Measurements from ENCODE around the gene RAP1GDS1. TPM values are rescaled to one million over a fixed set of nuclear protein-coding genes. Genes with fewer than 3 reads are reported as not detected.

Gene RAP1GDS1
- polyA plus RNA-seq, 1 experiment: 74.6 TPM

DNA sequence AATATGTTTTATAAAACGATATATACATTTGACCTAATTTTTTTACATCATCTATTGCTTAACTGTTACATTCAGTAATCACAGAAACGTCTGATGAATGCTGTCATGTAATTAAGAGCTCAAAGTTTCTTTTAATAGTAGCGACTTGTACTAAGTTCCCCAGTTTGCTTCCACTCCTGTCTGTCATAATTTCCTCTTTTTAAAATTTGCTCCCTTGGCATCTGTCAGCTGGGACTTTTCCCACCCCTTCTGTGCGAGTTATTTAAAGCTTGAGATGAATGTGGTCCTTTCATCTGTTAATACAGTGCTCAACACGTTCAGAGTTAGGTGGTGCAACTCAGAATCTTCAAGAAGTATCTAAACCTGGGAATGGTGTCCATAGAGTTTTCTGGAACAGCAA lies 1.2 kb downstream of the RAP1GDS1 start:
- TF ChIP-seq, protein P1, sequence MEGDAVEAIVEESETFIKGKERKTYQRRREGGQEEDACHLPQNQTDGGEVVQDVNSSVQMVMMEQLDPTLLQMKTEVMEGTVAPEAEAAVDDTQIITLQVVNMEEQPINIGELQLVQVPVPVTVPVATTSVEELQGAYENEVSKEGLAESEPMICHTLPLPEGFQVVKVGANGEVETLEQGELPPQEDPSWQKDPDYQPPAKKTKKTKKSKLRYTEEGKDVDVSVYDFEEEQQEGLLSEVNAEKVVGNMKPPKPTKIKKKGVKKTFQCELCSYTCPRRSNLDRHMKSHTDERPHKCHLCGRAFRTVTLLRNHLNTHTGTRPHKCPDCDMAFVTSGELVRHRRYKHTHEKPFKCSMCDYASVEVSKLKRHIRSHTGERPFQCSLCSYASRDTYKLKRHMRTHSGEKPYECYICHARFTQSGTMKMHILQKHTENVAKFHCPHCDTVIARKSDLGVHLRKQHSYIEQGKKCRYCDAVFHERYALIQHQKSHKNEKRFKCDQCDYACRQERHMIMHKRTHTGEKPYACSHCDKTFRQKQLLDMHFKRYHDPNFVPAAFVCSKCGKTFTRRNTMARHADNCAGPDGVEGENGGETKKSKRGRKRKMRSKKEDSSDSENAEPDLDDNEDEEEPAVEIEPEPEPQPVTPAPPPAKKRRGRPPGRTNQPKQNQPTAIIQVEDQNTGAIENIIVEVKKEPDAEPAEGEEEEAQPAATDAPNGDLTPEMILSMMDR (IDR thresholded peaks at IDR 0.05; ENCODE audit: low read depth, low read length): no peak
- no peak overlapping the region for H3K27ac ChIP-seq (ENCODE audit: low read depth, low read length)
- H3K27me3 ChIP-seq (ENCODE audit: control insufficient read depth, insufficient read depth, low read length): no peaks in the 10 kb centered on the region
- peak overlapping the region; percentile 87 for H3K4me3 ChIP-seq (ENCODE audit: low read depth, low read length)
- no peak for DNase-seq (ENCODE audit: low read depth, low spot score)
- ChIA-PET POLR2A (interaction anchor here (1.2 kb wide), 1 partner anchor 168 kb away, joined by 6 read pairs; no protein-coding TSS in a partner anchor), CTCF (interaction anchor here (0.6 to 2.1 kb wide), 3 partner anchors 12 to 733 kb away, joined by 3 to 6 read pairs (median 3); partner anchors contain the start of gene METAP1)
- H3K9me3 ChIP-seq (ENCODE audit: control insufficient read depth, insufficient read depth, low read length): no peaks in the 10 kb centered on the region; the same call in 1 of the 2 replicates

DNA sequence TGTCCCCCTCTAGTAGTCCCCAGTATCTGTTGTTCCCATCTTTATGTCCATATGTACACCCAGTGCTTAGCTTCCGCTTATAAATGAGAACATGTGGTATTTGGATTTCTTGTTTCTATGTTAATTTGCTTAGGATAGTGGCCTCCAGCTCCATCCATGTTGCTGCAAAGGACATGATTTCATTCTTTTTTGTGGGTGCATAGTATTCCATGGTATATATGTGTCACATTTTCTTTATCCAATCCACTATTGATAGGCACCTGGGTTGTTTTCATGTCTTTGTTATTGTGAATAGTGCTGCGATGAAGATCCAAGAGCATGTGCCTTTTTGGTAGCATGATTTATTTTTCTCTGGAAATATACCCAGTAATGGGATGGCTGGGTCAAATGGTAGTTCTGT lies 6.3 kb downstream of the RAP1GDS1 start:
- POLR2A ChIA-PET: no interaction called here
- H3K4me3 ChIP-seq (ENCODE audit: low read depth, low read length): no peak overlapping the region
- TF ChIP-seq, protein P1 (IDR thresholded peaks at IDR 0.05; ENCODE audit: low read depth, low read length): no peak
- CTCF ChIA-PET: no interaction called here
- no peaks in the 10 kb centered on the region for H3K27me3 ChIP-seq (ENCODE audit: control insufficient read depth, insufficient read depth, low read length)
- no peak for DNase-seq (ENCODE audit: low read depth, low spot score)
- H3K27ac ChIP-seq (ENCODE audit: low read depth, low read length): no peak overlapping the region
- peaks cover 3% of the 10 kb centered on the region; the same call in 1 of the 2 replicates for H3K9me3 ChIP-seq (ENCODE audit: control insufficient read depth, insufficient read depth, low read length)

DNA sequence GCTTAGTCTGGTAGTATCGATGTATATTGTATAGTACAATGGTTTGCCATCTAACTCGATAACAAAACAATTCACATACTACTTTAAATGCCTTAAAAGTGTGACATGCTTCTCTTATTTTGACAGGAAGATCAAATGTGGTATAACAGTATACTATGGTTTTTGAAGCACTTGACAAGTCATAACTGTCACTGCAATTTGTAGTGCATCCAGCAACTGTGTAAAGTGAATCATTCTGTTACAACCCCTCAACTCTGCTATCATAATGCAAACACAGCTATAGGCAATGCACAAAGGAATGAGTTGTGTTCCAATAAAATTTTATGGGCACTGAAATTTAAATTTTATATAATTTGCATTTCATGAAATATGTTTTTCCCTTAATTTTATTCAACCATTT lies 14.0 kb downstream of the RAP1GDS1 start:
- TF ChIP-seq, protein P1 (IDR thresholded peaks at IDR 0.05; ENCODE audit: low read depth, low read length): no peak
- ChIA-PET CTCF (no interaction called here), POLR2A (no interaction called here)
- Histone ChIP-seq H3K27ac (ENCODE audit: low read depth, low read length) (no peak overlapping the region), H3K9me3 (ENCODE audit: control insufficient read depth, insufficient read depth, low read length) (peaks cover 6% of the 10 kb centered on the region; the same call in 1 of the 2 replicates), H3K4me3 (ENCODE audit: low read depth, low read length) (no peak overlapping the region), H3K27me3 (ENCODE audit: control insufficient read depth, insufficient read depth, low read length) (no peaks in the 10 kb centered on the region)
- no peak for DNase-seq (ENCODE audit: low read depth, low spot score)

DNA sequence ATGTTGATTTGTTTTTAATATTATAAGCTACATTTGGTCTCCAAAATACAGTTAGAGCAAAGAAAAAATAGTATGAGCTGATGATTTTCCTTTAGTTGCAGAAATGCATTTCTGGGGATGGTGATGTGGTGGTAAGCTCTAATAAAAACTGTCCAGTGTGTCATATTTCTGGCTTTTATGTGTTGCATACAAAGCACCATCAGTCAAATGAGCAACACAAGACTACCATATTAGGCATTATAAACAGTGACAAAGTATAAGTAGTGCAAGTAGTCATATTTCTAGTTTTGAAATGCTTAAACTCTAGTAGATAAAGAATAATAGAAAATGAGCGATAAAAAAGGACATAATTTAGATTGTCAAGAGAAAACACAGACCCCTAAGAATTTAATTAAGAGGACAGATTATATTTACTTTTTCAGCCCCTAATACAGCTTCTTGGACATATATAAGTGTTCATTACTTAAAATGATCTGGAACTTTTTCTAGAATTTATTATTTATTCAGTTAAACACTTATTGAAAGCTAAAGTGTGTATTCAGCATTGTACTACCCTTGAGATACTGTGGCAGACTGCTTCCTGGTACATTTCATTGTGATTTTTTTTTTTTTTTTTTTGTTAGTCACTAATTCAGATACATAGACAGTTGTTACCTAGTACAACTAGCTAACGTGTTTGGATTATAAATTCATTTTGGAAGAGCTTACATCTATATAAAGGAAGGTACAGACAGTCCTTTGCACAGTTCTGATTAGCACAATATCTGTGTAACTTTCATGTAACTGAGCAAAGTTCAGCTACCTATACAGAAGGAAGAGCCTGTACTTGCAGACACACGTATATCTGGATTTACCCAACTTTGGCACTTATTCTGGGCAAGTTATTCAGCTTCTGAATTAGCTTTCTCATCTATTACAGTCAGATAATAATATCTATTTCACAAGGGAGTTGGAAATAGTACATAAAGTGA lies 22.3 kb downstream of the RAP1GDS1 start:
- H3K9me3 ChIP-seq (ENCODE audit: control insufficient read depth, insufficient read depth, low read length): peaks cover 2% of the 10 kb centered on the region; the same call in 1 of the 2 replicates
- H3K27me3 ChIP-seq (ENCODE audit: control insufficient read depth, insufficient read depth, low read length): no peaks in the 10 kb centered on the region
- H3K4me3 ChIP-seq (ENCODE audit: low read depth, low read length): no peak overlapping the region
- H3K27ac ChIP-seq (ENCODE audit: low read depth, low read length): no peak overlapping the region
- ChIA-PET CTCF (interaction anchor here (0.6 to 1.7 kb wide), 2 partner anchors 711 to 712 kb away, joined by 3 read pairs; partner anchors contain the start of gene METAP1), POLR2A (interaction anchor here (0.6 kb wide), 2 partner anchors 22 to 232 kb away, joined by 3 to 4 read pairs; partner anchors contain the start of gene RAP1GDS1)
- no peak for DNase-seq (ENCODE audit: low read depth, low spot score)
- TF ChIP-seq, protein P1 (IDR thresholded peaks at IDR 0.05; ENCODE audit: low read depth, low read length): no peak

DNA sequence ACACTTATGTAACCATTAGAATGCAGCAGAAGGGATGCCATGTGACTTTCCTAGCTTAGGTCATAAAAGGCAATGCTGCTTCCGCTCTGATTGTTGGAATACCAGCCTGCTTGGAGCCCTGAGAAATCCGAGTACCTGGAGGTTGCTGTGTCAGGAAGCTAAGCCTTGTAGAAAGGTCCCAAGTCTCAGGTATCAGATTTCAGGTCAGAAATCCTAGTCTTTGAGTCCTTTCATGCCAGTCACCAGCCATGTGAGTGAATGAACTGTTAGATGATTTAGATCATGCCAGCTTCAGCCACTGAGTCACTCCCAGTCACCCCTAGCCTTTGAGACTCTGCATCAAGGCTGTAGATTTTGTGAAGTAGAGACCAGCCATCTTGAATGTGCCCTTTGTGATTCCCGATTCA lies 23.5 kb downstream of the RAP1GDS1 start:
- no peak for DNase-seq (ENCODE audit: low read depth, low spot score)
- CTCF ChIA-PET: interaction anchor here (1.0 kb wide), 1 partner anchor 9 kb away, joined by 3 read pairs; no protein-coding TSS in a partner anchor
- Histone ChIP-seq H3K9me3 (ENCODE audit: control insufficient read depth, insufficient read depth, low read length) (no peaks in the 10 kb centered on the region), H3K27me3 (ENCODE audit: control insufficient read depth, insufficient read depth, low read length) (no peaks in the 10 kb centered on the region), H3K4me3 (ENCODE audit: low read depth, low read length) (no peak overlapping the region), H3K27ac (ENCODE audit: low read depth, low read length) (no peak overlapping the region)
- TF ChIP-seq, protein P1 (IDR thresholded peaks at IDR 0.05; ENCODE audit: low read depth, low read length): no peak
- POLR2A ChIA-PET: no interaction called here

Measured in AG04450 (cell line).